ENCODE measurements around the gene DHCR24. TPM values are rescaled to one million over a fixed set of nuclear protein-coding genes. Genes with fewer than 3 reads are reported as not detected.

The DHCR24 gene
- polyA plus RNA-seq, 1 donor (not counting 4 experiments of a cell fraction or from before 2014, with no cell fraction given) = 363 TPM

DNA sequence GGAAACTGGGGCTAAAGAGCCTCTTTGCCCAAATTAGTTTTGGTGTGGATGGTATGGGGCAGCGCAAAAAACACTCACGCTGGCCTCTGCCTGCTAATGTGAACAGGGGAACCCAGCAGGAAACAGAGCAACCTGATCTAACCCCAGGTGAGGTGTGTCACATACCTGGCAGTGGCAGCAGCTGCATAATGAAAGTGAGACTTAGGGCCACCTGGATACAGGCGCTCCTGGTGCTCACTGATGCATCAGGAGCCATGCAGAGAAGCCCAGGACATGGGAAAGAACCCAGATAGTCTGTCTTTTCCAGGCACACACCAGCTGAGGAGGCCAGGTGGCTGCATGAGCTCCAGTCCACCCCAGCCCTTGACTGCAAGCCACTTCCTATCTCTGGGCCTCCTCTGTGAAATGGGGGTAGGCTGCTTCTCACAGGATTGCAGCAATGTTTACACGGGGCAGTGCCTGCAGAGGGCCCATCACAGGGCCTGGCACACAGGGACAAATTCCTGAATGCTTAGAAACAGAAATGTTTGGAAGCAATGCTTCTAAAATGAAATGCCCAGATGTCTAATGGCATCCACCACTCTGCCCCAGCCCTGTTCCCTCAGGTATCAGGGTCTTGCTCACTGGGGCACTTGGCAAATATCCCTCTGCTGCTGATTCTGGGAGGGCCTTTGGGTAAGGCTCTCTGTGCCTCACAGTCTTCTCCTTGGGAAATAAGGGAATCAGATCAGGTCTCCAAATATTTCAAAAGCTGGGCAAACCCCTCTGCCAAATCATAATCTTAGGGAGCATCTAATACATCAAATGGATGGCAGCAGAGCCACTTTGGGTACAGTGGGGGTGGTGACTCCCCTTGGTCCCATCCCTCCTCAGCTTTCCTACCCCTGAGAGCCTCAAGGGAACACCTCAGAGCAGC, 19.9 kb downstream of the DHCR24 start:
- dilution Hi-C loops (cut with MboI; ENCODE audit: extremely low pct_ligation_motif_present, low sequenced_read_pairs) = no loop called here
- no peak overlapping the region for H3K4me2 ChIP-seq (ENCODE audit: control insufficient read depth, extremely low read depth, insufficient read depth, low read depth, low read length)
- no peaks in the 10 kb centered on the region for H3K4me1 ChIP-seq (ENCODE audit: control insufficient read depth, extremely low read depth, insufficient read depth, low read length)
- peaks cover 54% of the 10 kb centered on the region for H3K79me2 ChIP-seq (ENCODE audit: control insufficient read depth, insufficient read depth, low read length)
- peaks cover 7% of the 10 kb centered on the region for H4K20me1 ChIP-seq (ENCODE audit: control insufficient read depth, extremely low read depth, insufficient read depth, low read length)
- H3K4me3 ChIP-seq (ENCODE audit: control insufficient read depth in 2 of 3, extremely low read depth in 1 of 3, insufficient read depth in 2 of 3, low read depth in 1 of 3, low read length in 3 of 3) = no peak overlapping the region
- H3K27me3 ChIP-seq (ENCODE audit: control insufficient read depth, extremely low read depth, insufficient read depth, low read length) = no peaks in the 10 kb centered on the region
- H3K9me3 ChIP-seq (ENCODE audit: control insufficient read depth, low read depth, low read length) = no peaks in the 10 kb centered on the region
- H2AFZ ChIP-seq (ENCODE audit: control insufficient read depth, low read length) = no peak overlapping the region
- no peak for DNase-seq (ENCODE audit: low read depth, low spot score)
- no peak overlapping the region for H3K9ac ChIP-seq (ENCODE audit: control insufficient read depth, extremely low read depth, insufficient read depth, low read length)
- no peak for FAIRE-seq
- H3K36me3 ChIP-seq (ENCODE audit: control insufficient read depth in 2 of 2, extremely low read depth in 1 of 2, insufficient read depth in 2 of 2, low read length in 2 of 2) = peaks cover 58 to 67% of the 10 kb centered on the region in 2 experiments
- H3K9me1 ChIP-seq (ENCODE audit: control insufficient read depth, extremely low read depth, insufficient read depth, low read length) = no peaks in the 10 kb centered on the region
- H3K27ac ChIP-seq (ENCODE audit: control insufficient read depth, insufficient read depth, low read length) = no peak overlapping the region
- TF ChIP-seq, protein P1, sequence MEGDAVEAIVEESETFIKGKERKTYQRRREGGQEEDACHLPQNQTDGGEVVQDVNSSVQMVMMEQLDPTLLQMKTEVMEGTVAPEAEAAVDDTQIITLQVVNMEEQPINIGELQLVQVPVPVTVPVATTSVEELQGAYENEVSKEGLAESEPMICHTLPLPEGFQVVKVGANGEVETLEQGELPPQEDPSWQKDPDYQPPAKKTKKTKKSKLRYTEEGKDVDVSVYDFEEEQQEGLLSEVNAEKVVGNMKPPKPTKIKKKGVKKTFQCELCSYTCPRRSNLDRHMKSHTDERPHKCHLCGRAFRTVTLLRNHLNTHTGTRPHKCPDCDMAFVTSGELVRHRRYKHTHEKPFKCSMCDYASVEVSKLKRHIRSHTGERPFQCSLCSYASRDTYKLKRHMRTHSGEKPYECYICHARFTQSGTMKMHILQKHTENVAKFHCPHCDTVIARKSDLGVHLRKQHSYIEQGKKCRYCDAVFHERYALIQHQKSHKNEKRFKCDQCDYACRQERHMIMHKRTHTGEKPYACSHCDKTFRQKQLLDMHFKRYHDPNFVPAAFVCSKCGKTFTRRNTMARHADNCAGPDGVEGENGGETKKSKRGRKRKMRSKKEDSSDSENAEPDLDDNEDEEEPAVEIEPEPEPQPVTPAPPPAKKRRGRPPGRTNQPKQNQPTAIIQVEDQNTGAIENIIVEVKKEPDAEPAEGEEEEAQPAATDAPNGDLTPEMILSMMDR (optimal IDR thresholded peaks at IDR 0.05 in 1 of 3, IDR thresholded peaks at IDR 0.05 in 1 of 3, conservative IDR thresholded peaks at IDR 0.05 in 1 of 3; ENCODE audit: extremely low read depth in 1 of 3, insufficient read depth in 2 of 3, low read length in 3 of 3) = no peak
- TF ChIP-seq EZH2 (IDR thresholded peaks at IDR 0.05; ENCODE audit: low read length) = no peak

DNA sequence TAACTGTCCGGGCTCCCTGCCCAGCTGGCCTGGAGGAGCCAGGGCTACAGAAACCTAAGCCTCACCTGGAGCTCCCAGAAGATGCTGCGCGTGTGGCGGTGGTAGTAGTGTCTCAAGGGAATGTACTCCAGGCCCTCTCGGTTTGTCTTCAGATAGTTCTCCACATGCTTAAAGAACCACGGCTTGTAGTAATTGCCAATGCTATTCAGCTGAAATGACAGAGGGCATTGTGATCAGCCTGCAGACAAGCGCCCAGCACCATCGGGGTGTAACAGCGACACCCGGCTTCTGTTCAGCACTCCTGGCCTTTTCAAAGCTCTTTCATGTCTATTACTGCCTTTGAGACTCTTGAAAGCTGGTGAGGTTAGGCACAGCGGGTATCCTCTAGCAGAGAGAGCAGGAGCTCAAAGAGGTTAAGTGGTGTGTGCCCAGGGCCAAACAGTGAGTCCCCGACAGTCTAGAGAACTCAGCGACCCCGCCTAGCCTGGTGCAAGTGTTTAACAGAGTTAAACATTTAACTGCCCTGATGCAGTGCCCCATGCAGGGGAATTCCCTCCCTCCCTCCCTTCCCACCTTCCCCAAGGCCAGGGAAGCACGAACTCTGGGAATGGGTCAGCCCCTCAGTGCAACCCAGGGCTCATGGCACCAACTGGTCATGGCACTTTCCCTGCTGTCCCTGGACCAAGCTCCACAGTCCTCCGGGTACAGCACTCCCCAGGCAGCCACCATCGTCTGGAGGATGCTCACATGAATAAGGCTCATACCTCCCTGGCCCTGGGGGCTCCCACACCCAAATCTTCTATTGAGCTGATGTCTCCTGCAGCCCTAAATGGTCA, 21.5 kb downstream of the DHCR24 start:
- peaks cover 50% of the 10 kb centered on the region for H3K79me2 ChIP-seq (ENCODE audit: control insufficient read depth, insufficient read depth, low read length)
- no peaks in the 10 kb centered on the region for H3K9me1 ChIP-seq (ENCODE audit: control insufficient read depth, extremely low read depth, insufficient read depth, low read length)
- no peak overlapping the region for H2AFZ ChIP-seq (ENCODE audit: control insufficient read depth, low read length)
- H3K27ac ChIP-seq (ENCODE audit: control insufficient read depth, insufficient read depth, low read length) = no peak overlapping the region
- dilution Hi-C loops (cut with MboI; ENCODE audit: extremely low pct_ligation_motif_present, low sequenced_read_pairs) = no loop called here
- H3K27me3 ChIP-seq (ENCODE audit: control insufficient read depth, extremely low read depth, insufficient read depth, low read length) = no peaks in the 10 kb centered on the region
- TF ChIP-seq, protein P1 (optimal IDR thresholded peaks at IDR 0.05 in 1 of 3, IDR thresholded peaks at IDR 0.05 in 1 of 3, conservative IDR thresholded peaks at IDR 0.05 in 1 of 3; ENCODE audit: extremely low read depth in 1 of 3, insufficient read depth in 2 of 3, low read length in 3 of 3) = no peak
- no peak for TF ChIP-seq EZH2 (IDR thresholded peaks at IDR 0.05; ENCODE audit: low read length)
- no peak for FAIRE-seq
- no peak overlapping the region for H3K4me3 ChIP-seq (ENCODE audit: control insufficient read depth in 2 of 3, extremely low read depth in 1 of 3, insufficient read depth in 2 of 3, low read depth in 1 of 3, low read length in 3 of 3)
- no peaks in the 10 kb centered on the region for H3K9me3 ChIP-seq (ENCODE audit: control insufficient read depth, low read depth, low read length)
- no peak overlapping the region for H3K4me2 ChIP-seq (ENCODE audit: control insufficient read depth, extremely low read depth, insufficient read depth, low read depth, low read length)
- H4K20me1 ChIP-seq (ENCODE audit: control insufficient read depth, extremely low read depth, insufficient read depth, low read length) = no peaks in the 10 kb centered on the region
- no peak overlapping the region for H3K9ac ChIP-seq (ENCODE audit: control insufficient read depth, extremely low read depth, insufficient read depth, low read length)
- peaks cover 57 to 62% of the 10 kb centered on the region in 2 experiments for H3K36me3 ChIP-seq (ENCODE audit: control insufficient read depth in 2 of 2, extremely low read depth in 1 of 2, insufficient read depth in 2 of 2, low read length in 2 of 2)
- DNase-seq (ENCODE audit: low read depth, low spot score) = no peak
- no peaks in the 10 kb centered on the region for H3K4me1 ChIP-seq (ENCODE audit: control insufficient read depth, extremely low read depth, insufficient read depth, low read length)

Measured in keratinocyte (primary cell).